C4-2B (cell line): ENCODE results near the gene GABARAPL1.
"Not testable (repeated sequence)": the region's sequence is repeated elsewhere in the genome, so short reads cannot be mapped to it uniquely, and the experiment has no call there.

Experiments used
- H3K27ac ChIP-seq: fragments of 450-650 bp; 2 replicates; pipeline ENCODE4 v1.5.1; 2017
- CTCF ChIP-seq: fragments of 450-650 bp; conservative IDR thresholded peaks from 2 replicates; pipeline ENCODE4 v1.5.1; 2017; ENCODE audit warnings: mild to moderate bottlenecking
- ZFX ChIP-seq: fragments of 450-650 bp; IDR thresholded peaks from 2 replicates; pipeline ENCODE4 v1.6.1; 2017

GABARAPL1 gene

GRCh38 chr12:10214136-10214894, 1.6 kb downstream of the GABARAPL1 start:
- no peak for TF ChIP-seq ZFX
- TF ChIP-seq CTCF, result no peak
- H3K27ac ChIP-seq, result peak overlapping the region; percentile 77

- no peak for TF ChIP-seq CTCF
- no peak for TF ChIP-seq ZFX
- H3K27ac ChIP-seq, result no peak overlapping the region
Observed at GRCh38 chr12:10214895-10215267, 2.2 kb downstream of the GABARAPL1 start.

- TF ChIP-seq CTCF, result no peak
- TF ChIP-seq ZFX, result no peak
- H3K27ac ChIP-seq, result no peak overlapping the region
Observed at GRCh38 chr12:10215436-10215835, 2.8 kb downstream of the GABARAPL1 start.

GRCh38 chr12:10215946-10216345, 3.3 kb downstream of the GABARAPL1 start:
- not testable (repeated sequence) for H3K27ac ChIP-seq

GRCh38 chr12:10218021-10218420, 5.3 kb downstream of the GABARAPL1 start:
- no peak overlapping the region for H3K27ac ChIP-seq
- TF ChIP-seq ZFX (no peak), CTCF (no peak)

- H3K27ac ChIP-seq, result peak overlapping the region; percentile 41; the same call in 1 of the 2 replicates
- TF ChIP-seq ZFX (no peak), CTCF (no peak)
Observed at GRCh38 chr12:10220398-10221077, 7.9 kb downstream of the GABARAPL1 start.

GRCh38 chr12:10221846-10222245, 9.2 kb downstream of the GABARAPL1 start:
- H3K27ac ChIP-seq, result no peak overlapping the region

More at GRCh38 chr12:10221846-10222245, 9.2 kb downstream of the GABARAPL1 start:
- TF ChIP-seq ZFX (no peak), CTCF (no peak)
